GM23248 (cell line): Measurements from ENCODE around the gene CHST3. TPM values are rescaled to one million over a fixed set of nuclear protein-coding genes. Genes with fewer than 3 reads are reported as not detected.

Experiments used
- DNase-seq: peaks from one replicate; pipeline ENCODE4 v3.0.0-alpha.2; 2015
- H2AFZ ChIP-seq: fragments of 200-600 bp; sonication (generic); 2 replicates; pipeline ENCODE4 v1.6.1; 2016; ENCODE audit warnings: antibody characterized with exemption
- H3F3A ChIP-seq: fragments of 200-600 bp; sonication (generic); 2 replicates; pipeline ENCODE4 v1.6.1; 2016; ENCODE audit warnings: mild to moderate bottlenecking, antibody characterized with exemption, mixed run types; ENCODE audit not compliant: insufficient read depth
- H3K27ac ChIP-seq: fragments of 200-600 bp; sonication (generic); 2 replicates; pipeline ENCODE4 v1.5.1; 2016; ENCODE audit warnings: mild to moderate bottlenecking
- H3K27me3 ChIP-seq: fragments of 200-600 bp; sonication (generic); replicated peaks from 2 replicates; pipeline ENCODE4 v1.6.1; 2016; ENCODE audit warnings: mild to moderate bottlenecking; ENCODE audit not compliant: insufficient read depth
- H3K36me3 ChIP-seq: fragments of 200-600 bp; sonication (generic); 2 replicates; pipeline ENCODE4 v1.6.1; 2016; ENCODE audit warnings: low read depth, mild to moderate bottlenecking
- H3K4me1 ChIP-seq: fragments of 200-600 bp; sonication (generic); 2 replicates; pipeline ENCODE4 v1.6.1; 2016; ENCODE audit warnings: mild to moderate bottlenecking; ENCODE audit not compliant: insufficient read depth
- H3K4me2 ChIP-seq: fragments of 200-600 bp; sonication (generic); one replicate; pipeline ENCODE4 v1.6.1; 2016; ENCODE audit warnings: mild to moderate bottlenecking; ENCODE audit not compliant: unreplicated experiment
- H3K4me3 ChIP-seq: fragments of 200-600 bp; sonication (generic); 2 replicates; pipeline ENCODE4 v1.5.1; 2016; ENCODE audit warnings: mild to moderate bottlenecking
- H3K79me2 ChIP-seq: fragments of 200-600 bp; sonication (generic); 2 replicates; pipeline ENCODE4 v1.6.1; 2016; ENCODE audit warnings: mild to moderate bottlenecking; ENCODE audit not compliant: insufficient read depth
- H3K9ac ChIP-seq: fragments of 200-600 bp; sonication (generic); 2 replicates; pipeline ENCODE4 v1.6.1; 2016; ENCODE audit warnings: mild to moderate bottlenecking
- H3K9me2 ChIP-seq: fragments of 200-600 bp; sonication (generic); 2 replicates; pipeline ENCODE4 v1.6.1; 2016; ENCODE audit warnings: mixed run types, mild to moderate bottlenecking, moderate library complexity; ENCODE audit not compliant: insufficient read depth
- H3K9me3 ChIP-seq: fragments of 200-600 bp; sonication (generic); one replicate; pipeline ENCODE4 v1.6.1; 2017; ENCODE audit warnings: low read depth
- H4K20me1 ChIP-seq: fragments of 200-600 bp; sonication (generic); 2 replicates; pipeline ENCODE4 v1.6.0; 2016; ENCODE audit not compliant: insufficient read depth
- EZH2 ChIP-seq: fragments of 200-600 bp; sonication (generic); IDR thresholded peaks from 2 replicates; pipeline ENCODE4 v1.6.1; 2018; ENCODE audit warnings: antibody characterized with exemption, mild to moderate bottlenecking; ENCODE audit not compliant: insufficient read depth, poor library complexity, severe bottlenecking
- EZH2phosphoT487 ChIP-seq: fragments of 200-600 bp; sonication (generic); IDR thresholded peaks from 2 replicates; pipeline ENCODE4 v1.6.1; 2018; ENCODE audit warnings: antibody characterized with exemption, moderate library complexity, mild to moderate bottlenecking, low read depth; ENCODE audit not compliant: insufficient read depth
- WGBS, 2 experiments: methylation state at CpG; one replicate each; pipeline ENCODE4 v1.1.6; 2015 to 2017; ENCODE audit warnings: low lambda C conversion rate in 2 of 2, low coverage in 1 of 2; ENCODE audit errors: missing lambda C conversion rate in 2 of 2; 5-methylcytosine and 5-hydroxymethylcytosine counted together
- in situ Hi-C: fragments of 300-500 bp; cut with MboI; formaldehyde crosslinking; loops from 2 replicates; pipeline ENCODE4 v1.15.0; 2020
- polyA plus RNA-seq: library from polyadenylated mRNA; unstranded; fragments of >200 nt; fragmentation: Nextera tagmentation; extraction: Ambion mirVana; gene quantifications from 2 replicates; pipeline ENCODE4 v1.2.1, GENCODE V29; 2016
- total RNA-seq: library from RNA; depleted of rRNA; stranded (reverse); fragments of >200 nt; shearing (Covaris generic); gene quantifications from 2 replicates; pipeline ENCODE4 v1.2.3, GENCODE V29; 2014

Gene CHST3
- total and polyA plus RNA-seq, 2 experiments from 2014 or later: 10.7 to 42.2 TPM

DNA sequence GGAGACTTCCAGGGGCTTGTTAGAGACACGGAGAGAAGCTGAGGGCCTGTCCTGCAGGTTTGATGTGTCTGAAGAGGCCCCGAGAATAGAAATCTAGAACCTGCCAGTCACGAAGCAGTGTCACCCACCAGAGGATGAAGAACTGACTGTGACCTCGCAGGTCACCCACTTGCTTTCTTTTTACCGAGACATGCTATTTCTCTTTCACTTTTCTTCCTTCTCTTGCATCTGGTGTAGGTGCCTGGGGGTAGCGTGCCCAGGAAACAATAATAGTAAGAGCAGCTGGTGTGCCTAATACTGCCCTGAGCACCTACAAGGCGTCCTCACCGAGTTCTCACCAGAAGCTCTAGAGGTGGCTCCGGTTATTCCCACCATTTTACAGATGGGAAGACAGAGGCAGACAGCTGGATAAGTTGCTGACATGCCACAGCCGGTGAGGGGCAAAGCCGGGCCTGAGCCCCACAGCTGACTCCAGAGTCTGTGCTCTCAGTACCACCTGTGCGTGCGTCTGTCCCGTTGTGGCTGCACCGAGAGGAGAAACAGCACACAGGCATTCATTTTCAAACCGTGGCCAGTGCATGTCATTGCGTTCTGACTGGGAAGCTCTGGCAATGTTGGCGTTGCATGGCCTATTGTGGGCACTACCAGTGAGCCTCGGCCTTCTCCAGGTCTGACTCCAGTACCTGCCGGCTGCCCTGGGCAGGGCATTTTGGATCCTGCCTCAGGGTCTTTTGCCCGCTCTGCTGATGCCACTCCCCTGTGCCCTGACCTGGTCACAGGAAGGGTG is 7.8 kb downstream of the CHST3 start:
- Histone ChIP-seq H3K27me3 (no peaks in the 10 kb centered on the region), H3K79me2 (peaks cover 80% of the 10 kb centered on the region), H3K27ac (peak overlapping the region; percentile 34), H3K4me3 (no peak overlapping the region), H3K4me2 (no peak overlapping the region), H3K36me3 (no peaks in the 10 kb centered on the region), H4K20me1 (no peaks in the 10 kb centered on the region), H3K9me3 (no peaks in the 10 kb centered on the region), H3F3A (peaks cover 48% of the 10 kb centered on the region), H2AFZ (no peak overlapping the region), H3K9me2 (no peaks in the 10 kb centered on the region), H3K9ac (no peak overlapping the region), H3K4me1 (peaks cover 78% of the 10 kb centered on the region)
- DNase-seq: no peak
- WGBS, 2 experiments: 82 to 83% methylated on average over 21 of the region's 21 CpGs
- TF ChIP-seq EZH2 (no peak), EZH2phosphoT487 (no peak)
- in situ Hi-C loops: no loop called here

DNA sequence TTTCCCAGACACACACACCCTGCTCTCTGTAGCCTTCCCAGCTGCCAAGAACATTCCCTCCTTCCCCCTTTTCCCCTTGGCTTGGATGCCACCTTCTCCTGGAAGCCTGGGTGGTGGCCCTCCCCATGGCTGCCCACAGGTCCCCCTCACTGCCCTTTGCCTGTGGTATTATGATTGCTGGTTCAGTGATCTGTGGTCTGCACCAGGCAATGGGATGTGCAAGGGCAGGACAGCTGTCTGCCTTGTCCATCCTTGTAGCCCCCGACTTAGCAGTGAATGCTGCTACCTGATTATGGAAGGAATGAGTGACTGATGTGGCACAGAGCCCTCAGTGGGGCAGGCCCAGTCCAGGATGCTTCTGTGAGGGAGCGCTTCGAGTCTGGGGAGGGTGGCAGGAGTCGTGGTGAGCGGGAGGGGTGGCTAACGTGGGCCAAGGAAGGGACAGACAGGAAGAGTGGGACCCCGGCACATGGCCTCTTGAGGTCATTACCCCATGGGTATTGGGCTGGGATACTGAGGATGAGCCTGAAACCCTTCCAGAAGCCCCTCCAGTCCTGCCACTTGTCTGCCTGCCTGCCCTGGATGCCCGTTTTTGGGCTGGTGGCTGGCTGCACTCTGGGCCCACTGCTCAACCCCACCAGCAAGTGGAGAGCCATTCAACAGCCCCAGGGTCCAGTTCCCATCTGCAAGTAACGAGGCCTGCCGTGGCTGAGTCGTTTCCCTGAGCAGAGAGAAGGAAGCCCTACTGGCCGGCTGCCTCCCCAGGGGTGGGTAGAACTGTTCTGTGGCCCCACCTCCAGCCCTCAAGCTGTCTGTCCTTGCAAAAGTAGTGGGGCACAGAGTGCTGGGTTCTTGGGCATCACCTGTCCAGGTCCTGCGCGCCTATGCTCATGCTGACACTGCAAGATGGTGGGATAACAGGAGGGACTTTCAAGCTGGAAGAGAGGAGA is 8.8 kb downstream of the CHST3 start:
- H3K4me2 ChIP-seq: peak overlapping the region; percentile 29
- peaks cover 77% of the 10 kb centered on the region for H3K4me1 ChIP-seq
- in situ Hi-C loops: no loop called here
- H3K27me3 ChIP-seq: no peaks in the 10 kb centered on the region
- peak; percentile 39 for DNase-seq
- no peak overlapping the region for H3K4me3 ChIP-seq
- H3K9me2 ChIP-seq: no peaks in the 10 kb centered on the region
- no peaks in the 10 kb centered on the region for H4K20me1 ChIP-seq
- no peak for TF ChIP-seq EZH2
- TF ChIP-seq EZH2phosphoT487: no peak
- 72 to 74% methylated on average over 14 of the region's 14 CpGs for WGBS, 2 experiments
- H2AFZ ChIP-seq: no peak overlapping the region
- H3F3A ChIP-seq: peaks cover 49% of the 10 kb centered on the region
- peak overlapping the region; percentile 90; the same call in 1 of the 2 replicates for H3K27ac ChIP-seq
- no peak overlapping the region for H3K9ac ChIP-seq
- peaks cover 80% of the 10 kb centered on the region for H3K79me2 ChIP-seq
- H3K9me3 ChIP-seq: no peaks in the 10 kb centered on the region
- no peaks in the 10 kb centered on the region for H3K36me3 ChIP-seq

DNA sequence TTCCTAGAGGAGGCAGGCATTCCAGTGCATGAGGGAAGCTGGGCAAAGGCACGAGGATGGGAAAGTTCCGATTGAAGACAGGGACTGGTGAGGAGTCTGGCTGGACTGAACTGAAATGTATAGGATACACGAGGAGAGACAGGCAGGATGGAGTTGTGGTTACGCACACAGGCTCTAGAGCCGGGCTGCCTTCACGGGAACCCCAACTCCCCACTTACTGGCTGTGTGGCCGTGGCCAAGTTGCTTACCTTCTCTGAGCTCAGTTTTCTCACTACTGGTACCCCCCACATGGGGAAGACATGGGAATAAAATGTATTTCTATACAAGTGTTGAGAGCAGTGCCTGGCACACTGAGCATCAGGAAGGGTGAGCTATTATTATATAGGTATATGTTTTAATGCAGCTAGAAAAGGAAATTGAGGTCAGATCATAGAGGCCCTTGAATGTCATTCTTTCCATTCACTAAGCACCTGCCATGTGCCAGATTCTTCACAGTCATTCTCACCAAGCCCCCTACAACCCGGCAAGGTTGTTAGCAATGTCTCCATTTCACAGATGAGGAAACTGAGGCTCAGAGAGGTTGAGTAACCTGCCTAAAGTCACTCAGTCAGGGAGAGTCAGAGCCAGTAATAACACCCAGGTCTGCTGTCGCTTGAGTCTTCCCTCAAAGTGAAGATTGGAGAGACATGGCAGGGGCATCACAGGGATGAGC is 9.7 kb downstream of the CHST3 start:
- Histone ChIP-seq H3F3A (peaks cover 54% of the 10 kb centered on the region), H3K27me3 (no peaks in the 10 kb centered on the region), H3K9me2 (no peaks in the 10 kb centered on the region), H3K9ac (peak overlapping the region; percentile 27; the same call in 1 of the 2 replicates), H3K36me3 (no peaks in the 10 kb centered on the region), H3K27ac (peak overlapping the region; percentile 90), H3K79me2 (peaks cover 80% of the 10 kb centered on the region), H4K20me1 (no peaks in the 10 kb centered on the region), H2AFZ (no peak overlapping the region), H3K4me1 (peaks cover 68% of the 10 kb centered on the region), H3K9me3 (no peaks in the 10 kb centered on the region), H3K4me3 (no peak overlapping the region), H3K4me2 (peak overlapping the region; percentile 29)
- WGBS, 2 experiments: 69 to 71% methylated on average over 9 of the region's 9 CpGs
- in situ Hi-C loops: no loop called here
- no peak for DNase-seq
- TF ChIP-seq EZH2phosphoT487 (no peak), EZH2 (no peak)

DNA sequence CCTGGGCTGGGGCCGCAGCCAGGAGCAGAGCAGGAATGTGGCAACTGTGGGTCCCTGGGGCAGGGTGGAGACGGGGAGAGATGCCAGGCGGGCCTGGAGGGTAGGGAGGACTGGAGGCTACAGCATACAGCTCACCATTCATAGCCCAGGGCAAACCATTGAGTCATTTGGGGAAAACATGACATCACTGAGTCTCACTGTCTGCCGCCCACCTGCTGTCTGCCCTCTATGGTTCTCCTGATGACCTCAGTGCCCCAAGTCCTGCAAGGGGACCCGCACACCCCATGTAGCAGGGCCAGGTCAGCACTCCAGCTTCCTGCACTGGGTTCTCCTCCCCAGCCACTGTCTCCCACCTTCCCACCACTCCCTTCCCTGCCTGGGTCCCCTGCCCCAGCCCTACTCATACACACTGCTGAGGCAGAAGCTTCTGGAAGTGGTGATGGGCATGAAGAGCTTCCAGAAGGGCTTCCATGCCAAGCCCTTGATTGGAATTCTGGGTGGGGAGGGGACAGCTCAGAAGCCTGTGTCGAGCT is 10.4 kb downstream of the CHST3 start:
- peak overlapping the region; percentile 61 for H3K9ac ChIP-seq
- no peak overlapping the region for H2AFZ ChIP-seq

More for the DNA sequence above, 10.4 kb downstream of the CHST3 start:
- peak; percentile 96 for DNase-seq
- Histone ChIP-seq H3K4me2 (peak overlapping the region; percentile 69), H3K27me3 (no peaks in the 10 kb centered on the region), H3K4me1 (peaks cover 72% of the 10 kb centered on the region), H3F3A (peaks cover 60% of the 10 kb centered on the region), H3K27ac (peak overlapping the region; percentile 90), H3K9me2 (no peaks in the 10 kb centered on the region), H3K9me3 (no peaks in the 10 kb centered on the region), H4K20me1 (no peaks in the 10 kb centered on the region), H3K36me3 (no peaks in the 10 kb centered on the region), H3K4me3 (peak overlapping the region; percentile 31; the same call in 1 of the 2 replicates), H3K79me2 (peaks cover 80% of the 10 kb centered on the region)
- in situ Hi-C loops: no loop called here
- whole genome bisulfite sequencing, 2 experiments: 6 to 10% methylated on average over 6 of the region's 6 CpGs
- TF ChIP-seq EZH2phosphoT487 (no peak), EZH2 (no peak)
